IPS-11a (cell line): ENCODE results near the gene TLE2.

Experiments
- H3K4me3 ChIP-seq: one replicate; pipeline ENCODE4 v1.5.1; 2013; ENCODE audit warnings: low read depth, low read length, control low read depth

Gene TLE2

GRCh38 chr19:2962018-2962670 is 66.9 kb downstream of the TLE2 start:
- H3K4me3 ChIP-seq, result no peak overlapping the region

- H3K4me3 ChIP-seq, result no peak overlapping the region
These were observed 69.0 kb downstream of the TLE2 start for GRCh38 chr19:2960120-2960519.

GRCh38 chr19:2957160-2957559 is 71.9 kb downstream of the TLE2 start:
- no peak overlapping the region for H3K4me3 ChIP-seq

GRCh38 chr19:2952953-2953481 is 76.1 kb downstream of the TLE2 start:
- H3K4me3 ChIP-seq, result no peak overlapping the region

- H3K4me3 ChIP-seq, result peak overlapping the region; percentile 90
These were observed 78.6 kb downstream of the TLE2 start for GRCh38 chr19:2950286-2951124.

- H3K4me3 ChIP-seq, result peak overlapping the region; percentile 90
These were observed 79.2 kb downstream of the TLE2 start for GRCh38 chr19:2949939-2950285.
